GM12878 (cell line): ENCODE data around the gene SLC39A11. TPM values are rescaled to one million over a fixed set of nuclear protein-coding genes. Genes with fewer than 3 reads are reported as not detected.

Source experiments
- ATAC-seq: fragments of 200-7000 bp; cut with Tn5 transposase; 3 replicates; pipeline ENCODE4 v1.9.1; 2020; ENCODE audit warnings: mild to moderate bottlenecking, moderate library complexity
- BruUV-seq: library from RNA; stranded (reverse); fragments of 400-500 nt; replicated peaks from 2 replicates; lab custom pipeline; 2021; lab: Mats Ljungman, UMichigan
- CTCF ChIA-PET: fragments of 300-600 bp; sonication (Branson Sonifier 250); formaldehyde crosslinking; extraction: SDS; loops from one replicate; lab custom pipeline; 2021; ENCODE audit warnings: inconsistent platforms; lab: Yijun Ruan, JAX
- POLR2A ChIA-PET: fragments of 350-600 bp; formaldehyde crosslinking; extraction: SDS; loops from one replicate; lab custom pipeline; 2021; ENCODE audit warnings: inconsistent platforms; lab: Charles Lee
- RAD21 ChIA-PET: fragments of 300-600 bp; sonication (Branson Sonifier 250); formaldehyde crosslinking; loops from one replicate; lab custom pipeline; 2023; ENCODE audit warnings: antibody characterized with exemption; ENCODE audit not compliant: unreplicated experiment; lab: Charles Lee
- SMC1A ChIA-PET: fragments of 300-600 bp; sonication (Branson Sonifier 250); formaldehyde crosslinking; loops from one replicate; lab custom pipeline; 2023; ENCODE audit not compliant: unreplicated experiment, uncharacterized antibody; lab: Charles Lee
- DNase-seq: peaks from one replicate; pipeline ENCODE4 v3.0.0-alpha.2; 2011; ENCODE audit warnings: low read depth, low spot score
- FAIRE-seq: peaks from 3 replicates; lab custom pipeline; 2011; peaks lifted over from hg19 to GRCh38; lab: Jason Lieb, UNC
- H2AFZ ChIP-seq: 2 replicates; pipeline ENCODE4 v1.6.0; 2011; ENCODE audit warnings: low read depth, low read length, control low read depth; ENCODE audit not compliant: control insufficient read depth
- H3K27ac ChIP-seq: 2 replicates; pipeline ENCODE4 v1.5.1; 2011; ENCODE audit warnings: control low read depth; ENCODE audit not compliant: control insufficient read depth, insufficient read depth
- H3K27me3 ChIP-seq, 2 experiments: replicated peaks in 1 of 2; 2 replicates each; pipeline versions ENCODE4 v1.6.0 to v1.6.1; 2011; ENCODE audit warnings: low read length in 1 of 2; ENCODE audit not compliant: control insufficient read depth in 2 of 2, insufficient read depth in 2 of 2
- H3K36me3 ChIP-seq, 2 experiments: 2 replicates each; pipeline ENCODE4 v1.5.1; 2011; ENCODE audit warnings: low read length in 1 of 2; ENCODE audit not compliant: control insufficient read depth in 2 of 2, insufficient read depth in 2 of 2
- H3K4me1 ChIP-seq: 2 replicates; pipeline ENCODE4 v1.6.1; 2011; ENCODE audit warnings: mild to moderate bottlenecking, low read length, moderate library complexity, mixed read lengths; ENCODE audit not compliant: control insufficient read depth, insufficient read depth
- H3K4me2 ChIP-seq: 2 replicates; pipeline ENCODE4 v1.6.0; 2011; ENCODE audit warnings: control low read depth; ENCODE audit not compliant: control insufficient read depth, insufficient read depth
- H3K4me3 ChIP-seq: fragments of 200-600 bp; sonication (generic); 2 replicates; pipeline ENCODE4 v1.5.1; 2016
- H3K79me2 ChIP-seq: 2 replicates; pipeline ENCODE4 v1.6.0; 2011; ENCODE audit warnings: low read length; ENCODE audit not compliant: control insufficient read depth, insufficient read depth
- H3K9ac ChIP-seq: 2 replicates; pipeline ENCODE4 v1.8.0; 2011; ENCODE audit warnings: low read length, control low read depth, mixed read lengths; ENCODE audit not compliant: control insufficient read depth, insufficient read depth
- H3K9me3 ChIP-seq: replicated peaks from 3 replicates; pipeline ENCODE4 v1.5.1; 2011; ENCODE audit warnings: mild to moderate bottlenecking, low read length; ENCODE audit not compliant: control insufficient read depth, insufficient read depth
- H4K20me1 ChIP-seq: 2 replicates; pipeline ENCODE4 v1.6.0; 2011; ENCODE audit not compliant: control insufficient read depth, insufficient read depth
- BACH1 ChIP-seq: fragments of 450-650 bp; IDR thresholded peaks from 2 replicates; pipeline ENCODE4 v1.6.1; 2017; ENCODE audit warnings: mild to moderate bottlenecking, borderline replicate concordance
- FOS ChIP-seq: IDR thresholded peaks from 3 replicates; pipeline ENCODE4 v1.6.1; 2011; ENCODE audit warnings: borderline replicate concordance; ENCODE audit not compliant: insufficient read length; ENCODE audit errors: extremely low read depth
- FOXK2 ChIP-seq: fragments of 450-650 bp; IDR thresholded peaks from 2 replicates; pipeline ENCODE4 v1.6.1; 2017; ENCODE audit warnings: mild to moderate bottlenecking, moderate library complexity
- GABPA ChIP-seq: IDR thresholded peaks from 2 replicates; pipeline ENCODE4 v1.6.1; 2014; ENCODE audit warnings: antibody characterized with exemption, low read depth, mild to moderate bottlenecking, inconsistent platforms
- HCFC1 ChIP-seq: fragments of 150-350 bp; IDR thresholded peaks from 2 replicates; pipeline ENCODE4 v1.6.1; 2014; ENCODE audit warnings: low read length
- MEF2A ChIP-seq: IDR thresholded peaks from 2 replicates; pipeline ENCODE4 v1.6.1; 2011; ENCODE audit warnings: low read depth, mild to moderate bottlenecking, low read length, moderate library complexity; ENCODE audit not compliant: insufficient read depth
- NFXL1 ChIP-seq: fragments of 450-650 bp; IDR thresholded peaks from 2 replicates; pipeline ENCODE4 v1.6.1; 2017; ENCODE audit warnings: antibody characterized with exemption, mild to moderate bottlenecking, borderline replicate concordance
- PAX8 ChIP-seq: fragments of 450-650 bp; IDR thresholded peaks from 2 replicates; pipeline ENCODE4 v1.6.1; 2017; ENCODE audit warnings: mild to moderate bottlenecking, moderate library complexity
- SRF ChIP-seq, 2 experiments: IDR thresholded peaks; 2 replicates each; pipeline ENCODE4 v1.6.1; 2011; ENCODE audit warnings: low read depth in 2 of 2, low read length in 2 of 2, mild to moderate bottlenecking in 1 of 2, moderate library complexity in 1 of 2
- SUPT20H ChIP-seq: IDR thresholded peaks from 2 replicates; pipeline ENCODE4 v1.6.1; 2011; ENCODE audit warnings: low read depth, mild to moderate bottlenecking, low read length, moderate library complexity, borderline replicate concordance; ENCODE audit not compliant: control insufficient read depth
- SUZ12 ChIP-seq: fragments of 200-600 bp; sonication (generic); IDR thresholded peaks from one replicate; pipeline ENCODE4 v1.6.1; 2018; ENCODE audit warnings: antibody characterized with exemption, mild to moderate bottlenecking; ENCODE audit not compliant: unreplicated experiment
- TCF12 ChIP-seq: IDR thresholded peaks from 2 replicates; pipeline ENCODE4 v1.6.1; 2011; ENCODE audit warnings: low read depth, mild to moderate bottlenecking, low read length
- YY1 ChIP-seq: IDR thresholded peaks from 2 replicates; pipeline ENCODE4 v1.6.1; 2011; ENCODE audit warnings: low read depth, mild to moderate bottlenecking, low read length
- ZBED1 ChIP-seq: IDR thresholded peaks from 2 replicates; pipeline ENCODE4 v1.6.1; 2016; ENCODE audit warnings: borderline replicate concordance
- WGBS: methylation state at CpG from one replicate; pipeline ENCODE4 v1.1.6; 2016; ENCODE audit warnings: low lambda C conversion rate; ENCODE audit not compliant: insufficient replicate concordance, insufficient coverage; ENCODE audit errors: missing lambda C conversion rate; 5-methylcytosine and 5-hydroxymethylcytosine counted together
- in situ Hi-C: fragments of 300-500 bp; cut with MboI; formaldehyde crosslinking; loops from 9 replicates; pipeline ENCODE4 v1.14.3; 2018; ENCODE audit warnings: mixed read lengths
- intact Hi-C: fragments of 100-400 bp; cut with micrococcal nuclease; formaldehyde crosslinking; loops from one replicate; pipeline ENCODE4 v1.14.2; 2022; ENCODE audit not compliant: unreplicated experiment
- polyA plus RNA-seq, 11 experiments: library from polyadenylated mRNA; depleted of rRNA in 4 of 11; unstranded in 6 of 11; stranded (reverse) in 5 of 11; fragments of >200 nt; fragmentation: Nextera tagmentation in 4 of 11; fragmentation: Illumina TruSeq in 1 of 11; extraction: Ambion mirVana in 4 of 11; extraction: Trizol in 1 of 11; gene quantifications; 1 replicate in 1 of 11; 2 replicates in 10 of 11; pipeline versions ENCODE4 v1.2.1 to v1.2.3, GENCODE V29; 2011 to 2016; ENCODE audit warnings: inconsistent platforms in 2 of 11, missing spikeins in 2 of 11, low read depth in 1 of 11
- total RNA-seq, 4 experiments: library from RNA; depleted of rRNA in 3 of 4; stranded (reverse); fragments of >200 nt in 3 of 4; fragmentation: Illumina TruSeq in 1 of 4; extraction: Trizol in 1 of 4; gene quantifications; 2 replicates each; pipeline versions ENCODE4 v1.2.1 to v1.2.3, GENCODE V29; 2013 to 2021
- TF ChIP-seq, protein P1 (sequence below): IDR thresholded peaks from 2 replicates; pipeline ENCODE4 v1.6.1; 2012; ENCODE audit warnings: low read depth, low read length, improper control_type of control experiment

SLC39A11 gene
- total and polyA plus RNA-seq, 10 of the 15 experiments (the other 5 are each of a cell fraction or from before 2014, with no cell fraction given), result 8.6 to 23.8 (median 14.0) TPM

DNA sequence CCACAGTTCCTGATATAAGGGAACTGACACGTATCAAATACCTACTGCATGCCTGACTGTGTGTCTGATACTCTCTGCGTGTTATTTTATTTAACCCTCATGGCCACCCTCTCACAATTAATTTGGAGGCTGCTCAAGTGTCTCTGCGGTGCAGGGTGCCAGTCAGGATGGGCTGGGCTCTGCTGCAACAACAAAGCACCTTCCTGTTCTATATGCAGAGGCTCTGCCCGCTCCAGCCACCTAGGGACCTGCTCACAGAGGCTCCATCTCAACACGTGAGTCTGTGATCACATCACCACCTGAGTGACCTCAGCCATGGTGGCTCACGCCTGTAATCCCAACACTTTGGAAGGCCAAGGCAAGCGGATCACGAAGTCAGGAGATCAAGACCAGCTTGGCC, 87.1 kb downstream of the SLC39A11 start:
- no TSS peak for BruUV-seq
- ChIA-PET POLR2A (no interaction called here), RAD21 (no interaction called here), CTCF (interaction anchor here (0.5 to 1.0 kb wide), 2 partner anchors 36 to 288 kb away, joined by 3 read pairs; no protein-coding TSS in a partner anchor), SMC1A (interaction anchor here (0.9 kb wide), 1 partner anchor 162 kb away, joined by 3 read pairs; no protein-coding TSS in a partner anchor)
- Histone ChIP-seq H3K27me3 (no peaks in the 10 kb centered on the region), H3K4me1 (no peaks in the 10 kb centered on the region), H4K20me1 (no peaks in the 10 kb centered on the region), H3K4me2 (no peak overlapping the region), H3K27ac (no peak overlapping the region), H3K9me3 (no peaks in the 10 kb centered on the region), H3K4me3 (no peak overlapping the region), H3K36me3 (no peaks in the 10 kb centered on the region), H2AFZ (no peak overlapping the region), H3K9ac (no peak overlapping the region), H3K79me2 (no peaks in the 10 kb centered on the region)
- no peak for TF ChIP-seq FOS
- TF ChIP-seq ZBED1, result no peak
- WGBS, result 79% methylated on average over 8 of the region's 8 CpGs
- in situ Hi-C loops, result no loop called here
- DNase-seq, result no peak
- no peak for ATAC-seq
- intact Hi-C loops, result no loop called here
- no peak for FAIRE-seq

DNA sequence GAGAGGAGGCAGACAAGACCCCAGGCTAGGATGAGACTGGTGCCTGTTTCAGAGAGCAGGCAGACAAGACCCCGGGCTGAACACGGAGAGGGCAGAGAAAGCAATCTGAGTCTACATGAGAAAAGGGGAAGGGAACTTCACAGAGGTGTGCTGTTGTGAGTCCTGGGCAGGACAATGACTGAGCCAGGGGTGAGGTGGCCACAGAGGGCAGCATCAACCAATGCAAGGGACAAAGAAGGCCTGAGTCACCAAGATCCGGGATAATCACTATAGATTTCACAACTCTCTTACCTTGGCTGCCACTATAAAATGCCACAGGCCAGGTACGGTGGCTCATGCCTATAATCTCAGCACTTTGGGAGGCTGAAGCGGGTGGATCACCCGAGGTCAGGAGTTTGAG, 89.0 kb downstream of the SLC39A11 start:
- Histone ChIP-seq H3K9ac (no peak overlapping the region), H3K9me3 (no peaks in the 10 kb centered on the region), H3K36me3 (no peaks in the 10 kb centered on the region), H3K27me3 (no peaks in the 10 kb centered on the region), H4K20me1 (no peaks in the 10 kb centered on the region), H3K79me2 (no peaks in the 10 kb centered on the region), H3K4me3 (no peak overlapping the region), H3K4me2 (no peak overlapping the region), H3K27ac (no peak overlapping the region), H3K4me1 (no peaks in the 10 kb centered on the region), H2AFZ (no peak overlapping the region)
- TF ChIP-seq FOXK2, result no peak
- TF ChIP-seq, protein P1, sequence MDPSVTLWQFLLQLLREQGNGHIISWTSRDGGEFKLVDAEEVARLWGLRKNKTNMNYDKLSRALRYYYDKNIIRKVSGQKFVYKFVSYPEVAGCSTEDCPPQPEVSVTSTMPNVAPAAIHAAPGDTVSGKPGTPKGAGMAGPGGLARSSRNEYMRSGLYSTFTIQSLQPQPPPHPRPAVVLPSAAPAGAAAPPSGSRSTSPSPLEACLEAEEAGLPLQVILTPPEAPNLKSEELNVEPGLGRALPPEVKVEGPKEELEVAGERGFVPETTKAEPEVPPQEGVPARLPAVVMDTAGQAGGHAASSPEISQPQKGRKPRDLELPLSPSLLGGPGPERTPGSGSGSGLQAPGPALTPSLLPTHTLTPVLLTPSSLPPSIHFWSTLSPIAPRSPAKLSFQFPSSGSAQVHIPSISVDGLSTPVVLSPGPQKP, result no peak
- no peak for TF ChIP-seq NFXL1
- no peak for TF ChIP-seq YY1
- TF ChIP-seq BACH1, result no peak
- no peak for TF ChIP-seq GABPA
- no peak for TF ChIP-seq ZBED1
- TF ChIP-seq SUZ12, result no peak
- TF ChIP-seq SRF (IDR thresholded peaks at IDR 0.05; ENCODE audit: low read depth in 2 of 2, low read length in 2 of 2), result no peak
- no peak for TF ChIP-seq HCFC1
- no peak for TF ChIP-seq MEF2A
- no peak for TF ChIP-seq PAX8
- no peak for TF ChIP-seq SUPT20H
- TF ChIP-seq TCF12, result no peak
- DNase-seq (no peak), ATAC-seq (no peak), FAIRE-seq (no peak)
- BruUV-seq, result no TSS peak
- POLR2A ChIA-PET, result no interaction called here
- intact Hi-C loops (no loop called here), in situ Hi-C loops (no loop called here)
- RAD21 ChIA-PET, result no interaction called here
- 98% methylated on average over 6 of the region's 6 CpGs for WGBS
- CTCF ChIA-PET, result no interaction called here
- SMC1A ChIA-PET, result no interaction called here
